Panc1 (cell line): Measurements from ENCODE around the gene ROS1. TPM values are rescaled to one million over a fixed set of nuclear protein-coding genes. Genes with fewer than 3 reads are reported as not detected.
"Not testable (repeated sequence)": the region's sequence is repeated elsewhere in the genome, so short reads cannot be mapped to it uniquely, and the experiment has no call there.

ENCODE experiments used
- ATAC-seq: fragments of 200-7000 bp; cut with Tn5 transposase; 2 replicates; pipeline ENCODE4 v1.9.1; 2020; ENCODE audit warnings: mild to moderate bottlenecking, moderate library complexity
- BruUV-seq: library from RNA; stranded (reverse); fragments of 400-500 nt; replicated peaks from 2 replicates; lab custom pipeline; 2021; lab: Mats Ljungman, UMichigan
- CTCF ChIA-PET: fragments of 300-600 bp; sonication (Branson Sonifier 250); formaldehyde crosslinking; loops from one replicate; lab custom pipeline; 2022; ENCODE audit warnings: antibody characterized with exemption; lab: Charles Lee
- POLR2A ChIA-PET: fragments of 300-600 bp; sonication (Branson Sonifier 250); formaldehyde crosslinking; loops from one replicate; lab custom pipeline; 2022; ENCODE audit warnings: antibody characterized with exemption; lab: Charles Lee
- DNase-seq: peaks from one replicate; pipeline ENCODE4 v3.0.0-alpha.2; 2010; ENCODE audit warnings: low read depth, low spot score
- H3K27ac ChIP-seq: 2 replicates; pipeline ENCODE4 v1.5.1; 2011; ENCODE audit warnings: mild to moderate bottlenecking, low read length, inconsistent platforms
- H3K27me3 ChIP-seq: fragments of 200-500 bp; sonication (Bioruptor generic); 2 replicates; pipeline ENCODE4 v1.6.0; 2014; ENCODE audit warnings: low read length, inconsistent platforms; ENCODE audit not compliant: control insufficient read depth, insufficient read depth
- H3K36me3 ChIP-seq: fragments of 200-500 bp; sonication (Bioruptor generic); 2 replicates; pipeline ENCODE4 v1.5.1; 2014; ENCODE audit warnings: inconsistent platforms, mild to moderate bottlenecking, low read length, moderate library complexity; ENCODE audit not compliant: control insufficient read depth, insufficient read depth
- H3K4me1 ChIP-seq: 2 replicates; pipeline ENCODE4 v1.5.1; 2011; ENCODE audit warnings: inconsistent platforms, mild to moderate bottlenecking, low read length, moderate library complexity; ENCODE audit not compliant: control insufficient read depth, insufficient read depth
- H3K4me3 ChIP-seq, 2 experiments: 2 replicates each; pipeline ENCODE4 v1.5.1; 2011 to 2012; ENCODE audit warnings: low read depth in 2 of 2, low read length in 2 of 2, mild to moderate bottlenecking in 2 of 2, inconsistent platforms in 1 of 2, moderate library complexity in 1 of 2
- H3K9me3 ChIP-seq: fragments of 200-500 bp; sonication (Bioruptor generic); 2 replicates; pipeline ENCODE4 v1.5.1; 2014; ENCODE audit warnings: low read depth, mild to moderate bottlenecking, inconsistent platforms, low read length, moderate library complexity; ENCODE audit not compliant: control insufficient read depth, insufficient read depth
- POLR2AphosphoS5 ChIP-seq: IDR thresholded peaks from 2 replicates; pipeline ENCODE4 v1.6.1; 2012; ENCODE audit warnings: mild to moderate bottlenecking, low read depth, low read length, moderate library complexity
- SIN3A ChIP-seq: IDR thresholded peaks from 2 replicates; pipeline ENCODE4 v1.6.1; 2012; ENCODE audit warnings: low read depth, mild to moderate bottlenecking, low read length, moderate library complexity, borderline replicate concordance; ENCODE audit not compliant: insufficient read depth
- TCF7L2 ChIP-seq: IDR thresholded peaks from 2 replicates; pipeline ENCODE4 v1.6.1; 2011; ENCODE audit warnings: mild to moderate bottlenecking, low read depth, low read length, inconsistent platforms
- in situ Hi-C: cut with HindIII; loops from 2 replicates; pipeline ENCODE4 v1.10.0; 2016; ENCODE audit warnings: low sequenced_read_pairs, low pct_unique_long_range_greater_than_20kb
- intact Hi-C: fragments of 100-400 bp; cut with micrococcal nuclease; formaldehyde crosslinking; loops from one replicate; pipeline ENCODE4 v1.10.0; 2022; ENCODE audit not compliant: unreplicated experiment
- total RNA-seq: library from RNA; stranded (reverse); gene quantifications from one replicate; pipeline ENCODE4 v1.2.1, GENCODE V29; 2021; ENCODE audit not compliant: unreplicated experiment
- TF ChIP-seq, protein P1 (sequence below): fragments of 450-650 bp; IDR thresholded peaks from 2 replicates; pipeline ENCODE4 v1.5.1; 2017; ENCODE audit warnings: mild to moderate bottlenecking
- TF ChIP-seq, protein P2 (sequence below), 2 experiments: IDR thresholded peaks; 2 replicates each; pipeline ENCODE4 v1.6.1; 2011 to 2012; ENCODE audit warnings: low read depth in 2 of 2, control low read depth in 1 of 2, low read length in 1 of 2, mild to moderate bottlenecking in 1 of 2, moderate library complexity in 1 of 2; ENCODE audit not compliant: insufficient read depth in 1 of 2

Gene ROS1
- total RNA-seq, 1 experiment from 2014 or later = 0.10 TPM

- H3K4me1 ChIP-seq = peaks cover 6% of the 10 kb centered on the region; the same call in 1 of the 2 replicates
- TF ChIP-seq, protein P1, sequence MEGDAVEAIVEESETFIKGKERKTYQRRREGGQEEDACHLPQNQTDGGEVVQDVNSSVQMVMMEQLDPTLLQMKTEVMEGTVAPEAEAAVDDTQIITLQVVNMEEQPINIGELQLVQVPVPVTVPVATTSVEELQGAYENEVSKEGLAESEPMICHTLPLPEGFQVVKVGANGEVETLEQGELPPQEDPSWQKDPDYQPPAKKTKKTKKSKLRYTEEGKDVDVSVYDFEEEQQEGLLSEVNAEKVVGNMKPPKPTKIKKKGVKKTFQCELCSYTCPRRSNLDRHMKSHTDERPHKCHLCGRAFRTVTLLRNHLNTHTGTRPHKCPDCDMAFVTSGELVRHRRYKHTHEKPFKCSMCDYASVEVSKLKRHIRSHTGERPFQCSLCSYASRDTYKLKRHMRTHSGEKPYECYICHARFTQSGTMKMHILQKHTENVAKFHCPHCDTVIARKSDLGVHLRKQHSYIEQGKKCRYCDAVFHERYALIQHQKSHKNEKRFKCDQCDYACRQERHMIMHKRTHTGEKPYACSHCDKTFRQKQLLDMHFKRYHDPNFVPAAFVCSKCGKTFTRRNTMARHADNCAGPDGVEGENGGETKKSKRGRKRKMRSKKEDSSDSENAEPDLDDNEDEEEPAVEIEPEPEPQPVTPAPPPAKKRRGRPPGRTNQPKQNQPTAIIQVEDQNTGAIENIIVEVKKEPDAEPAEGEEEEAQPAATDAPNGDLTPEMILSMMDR = no peak; the same call in 1 of the 2 replicates
- no peak for TF ChIP-seq SIN3A
- no peak for TF ChIP-seq TCF7L2
- TF ChIP-seq, protein P2, sequence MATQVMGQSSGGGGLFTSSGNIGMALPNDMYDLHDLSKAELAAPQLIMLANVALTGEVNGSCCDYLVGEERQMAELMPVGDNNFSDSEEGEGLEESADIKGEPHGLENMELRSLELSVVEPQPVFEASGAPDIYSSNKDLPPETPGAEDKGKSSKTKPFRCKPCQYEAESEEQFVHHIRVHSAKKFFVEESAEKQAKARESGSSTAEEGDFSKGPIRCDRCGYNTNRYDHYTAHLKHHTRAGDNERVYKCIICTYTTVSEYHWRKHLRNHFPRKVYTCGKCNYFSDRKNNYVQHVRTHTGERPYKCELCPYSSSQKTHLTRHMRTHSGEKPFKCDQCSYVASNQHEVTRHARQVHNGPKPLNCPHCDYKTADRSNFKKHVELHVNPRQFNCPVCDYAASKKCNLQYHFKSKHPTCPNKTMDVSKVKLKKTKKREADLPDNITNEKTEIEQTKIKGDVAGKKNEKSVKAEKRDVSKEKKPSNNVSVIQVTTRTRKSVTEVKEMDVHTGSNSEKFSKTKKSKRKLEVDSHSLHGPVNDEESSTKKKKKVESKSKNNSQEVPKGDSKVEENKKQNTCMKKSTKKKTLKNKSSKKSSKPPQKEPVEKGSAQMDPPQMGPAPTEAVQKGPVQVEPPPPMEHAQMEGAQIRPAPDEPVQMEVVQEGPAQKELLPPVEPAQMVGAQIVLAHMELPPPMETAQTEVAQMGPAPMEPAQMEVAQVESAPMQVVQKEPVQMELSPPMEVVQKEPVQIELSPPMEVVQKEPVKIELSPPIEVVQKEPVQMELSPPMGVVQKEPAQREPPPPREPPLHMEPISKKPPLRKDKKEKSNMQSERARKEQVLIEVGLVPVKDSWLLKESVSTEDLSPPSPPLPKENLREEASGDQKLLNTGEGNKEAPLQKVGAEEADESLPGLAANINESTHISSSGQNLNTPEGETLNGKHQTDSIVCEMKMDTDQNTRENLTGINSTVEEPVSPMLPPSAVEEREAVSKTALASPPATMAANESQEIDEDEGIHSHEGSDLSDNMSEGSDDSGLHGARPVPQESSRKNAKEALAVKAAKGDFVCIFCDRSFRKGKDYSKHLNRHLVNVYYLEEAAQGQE (IDR thresholded peaks at IDR 0.05; ENCODE audit: insufficient read depth in 1 of 2, low read depth in 2 of 2, low read length in 1 of 2) = no peak
- no peak for TF ChIP-seq POLR2AphosphoS5
- no peaks in the 10 kb centered on the region for H3K36me3 ChIP-seq
- in situ Hi-C loops = no loop called here
- no peaks in the 10 kb centered on the region for H3K9me3 ChIP-seq
- H3K27ac ChIP-seq = no peak overlapping the region
- no peak for DNase-seq
- no TSS peak for BruUV-seq
- H3K4me3 ChIP-seq = no peak overlapping the region
- CTCF ChIA-PET = interaction anchor here (0.6 kb wide), 1 partner anchor 840 kb away, joined by 3 read pairs; no protein-coding TSS in a partner anchor
- POLR2A ChIA-PET = no interaction called here
- H3K27me3 ChIP-seq = peaks cover 7% of the 10 kb centered on the region; the same call in 1 of the 2 replicates
- intact Hi-C loops = no loop called here
- ATAC-seq = no peak
Observed at GRCh38 chr6:117446861-117447260, 21.1 kb upstream of the ROS1 start.

- in situ Hi-C loops (no loop called here), intact Hi-C loops (no loop called here)
- CTCF ChIA-PET = no interaction called here
- Histone ChIP-seq H3K4me3 (no peak overlapping the region), H3K4me1 (peaks cover 6% of the 10 kb centered on the region; the same call in 1 of the 2 replicates), H3K9me3 (no peaks in the 10 kb centered on the region), H3K27ac (no peak overlapping the region), H3K36me3 (no peaks in the 10 kb centered on the region), H3K27me3 (peaks cover 7% of the 10 kb centered on the region; the same call in 1 of the 2 replicates)
- POLR2A ChIA-PET = no interaction called here
- TF ChIP-seq, protein P1 = no peak
- TF ChIP-seq, protein P2 (IDR thresholded peaks at IDR 0.05; ENCODE audit: insufficient read depth in 1 of 2, low read depth in 2 of 2, low read length in 1 of 2) = no peak
- TF ChIP-seq SIN3A = no peak
- no peak for TF ChIP-seq TCF7L2
- no peak for TF ChIP-seq POLR2AphosphoS5
- no peak for ATAC-seq
- no TSS peak for BruUV-seq
- no peak for DNase-seq
Observed at GRCh38 chr6:117444600-117444999, 18.9 kb upstream of the ROS1 start.

DNA sequence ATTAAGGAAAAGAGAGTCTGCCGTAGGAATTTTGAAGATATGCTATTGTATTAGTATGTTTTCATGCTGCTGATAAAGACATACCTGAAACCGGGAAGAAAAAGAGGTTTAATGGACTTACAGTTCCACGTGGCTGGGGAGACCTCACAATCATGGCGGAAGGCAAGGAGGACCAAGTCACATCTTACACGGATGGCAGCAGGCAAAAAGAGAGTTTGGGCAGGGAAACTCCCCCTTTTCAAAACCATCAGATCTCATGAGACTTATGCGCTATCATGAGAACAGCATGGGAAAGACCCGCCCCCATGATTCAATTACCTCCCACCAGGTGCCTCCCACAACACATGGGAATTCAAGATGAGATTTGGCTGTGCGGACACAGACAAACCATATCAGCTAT is 16.6 kb upstream of the ROS1 start:
- DNase-seq, H3K27ac ChIP-seq, in situ Hi-C loops, H3K27me3 ChIP-seq, H3K4me1 ChIP-seq, BruUV-seq, intact Hi-C loops, ATAC-seq, H3K36me3 ChIP-seq, CTCF ChIA-PET, H3K4me3 ChIP-seq, H3K9me3 ChIP-seq: not testable (repeated sequence)
- POLR2A ChIA-PET = interaction anchor here (0.6 kb wide), 1 partner anchor 657 kb away, joined by 3 read pairs; no protein-coding TSS in a partner anchor
